LNCaP clone FGC (cell line): ENCODE data around the gene ADRA1B.

ENCODE experiments used
- DNase-seq: peaks from one replicate; pipeline ENCODE4 v3.0.0-alpha.2; 2011; ENCODE audit warnings: low read depth
- H3K4me3 ChIP-seq: 2 replicates; pipeline ENCODE4 v1.5.1; 2011; ENCODE audit warnings: mild to moderate bottlenecking, low read depth, low read length, control low read depth
- TF ChIP-seq, protein P1 (sequence below): IDR thresholded peaks from 2 replicates; pipeline ENCODE4 v1.5.1; 2012; ENCODE audit warnings: mild to moderate bottlenecking; ENCODE audit not compliant: control insufficient read depth, insufficient read depth; ENCODE audit errors: extremely low read depth

The ADRA1B gene

DNA sequence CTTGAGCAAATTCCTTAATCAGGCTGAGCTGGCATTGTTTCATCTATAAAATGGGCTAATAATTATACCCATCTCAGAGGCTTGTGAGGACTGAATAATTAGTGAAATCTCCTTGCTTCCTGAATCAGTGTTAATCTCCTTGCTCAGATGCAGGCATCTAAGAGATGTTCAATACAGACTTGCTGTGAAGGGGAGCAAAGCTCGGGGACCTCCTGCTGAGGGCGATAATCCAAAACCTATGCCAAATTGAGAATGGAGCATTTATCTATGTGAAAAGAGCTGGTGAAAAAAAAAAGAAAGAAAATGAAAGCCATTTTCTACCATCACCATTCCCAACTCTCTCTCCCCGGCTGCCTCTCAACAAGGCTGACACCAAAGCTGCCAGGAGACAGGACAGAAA, 37.3 kb downstream of the ADRA1B start:
- TF ChIP-seq, protein P1, sequence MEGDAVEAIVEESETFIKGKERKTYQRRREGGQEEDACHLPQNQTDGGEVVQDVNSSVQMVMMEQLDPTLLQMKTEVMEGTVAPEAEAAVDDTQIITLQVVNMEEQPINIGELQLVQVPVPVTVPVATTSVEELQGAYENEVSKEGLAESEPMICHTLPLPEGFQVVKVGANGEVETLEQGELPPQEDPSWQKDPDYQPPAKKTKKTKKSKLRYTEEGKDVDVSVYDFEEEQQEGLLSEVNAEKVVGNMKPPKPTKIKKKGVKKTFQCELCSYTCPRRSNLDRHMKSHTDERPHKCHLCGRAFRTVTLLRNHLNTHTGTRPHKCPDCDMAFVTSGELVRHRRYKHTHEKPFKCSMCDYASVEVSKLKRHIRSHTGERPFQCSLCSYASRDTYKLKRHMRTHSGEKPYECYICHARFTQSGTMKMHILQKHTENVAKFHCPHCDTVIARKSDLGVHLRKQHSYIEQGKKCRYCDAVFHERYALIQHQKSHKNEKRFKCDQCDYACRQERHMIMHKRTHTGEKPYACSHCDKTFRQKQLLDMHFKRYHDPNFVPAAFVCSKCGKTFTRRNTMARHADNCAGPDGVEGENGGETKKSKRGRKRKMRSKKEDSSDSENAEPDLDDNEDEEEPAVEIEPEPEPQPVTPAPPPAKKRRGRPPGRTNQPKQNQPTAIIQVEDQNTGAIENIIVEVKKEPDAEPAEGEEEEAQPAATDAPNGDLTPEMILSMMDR: no peak
- no peak overlapping the region for H3K4me3 ChIP-seq
- DNase-seq: no peak

- DNase-seq: no peak
- TF ChIP-seq, protein P1: no peak
- H3K4me3 ChIP-seq: no peak overlapping the region
Observed at GRCh38 chr5:159955056-159955624, 38.9 kb downstream of the ADRA1B start.

GRCh38 chr5:159956074-159956473, 39.8 kb downstream of the ADRA1B start:
- DNase-seq: no peak
- TF ChIP-seq, protein P1: no peak
- no peak overlapping the region for H3K4me3 ChIP-seq

DNA sequence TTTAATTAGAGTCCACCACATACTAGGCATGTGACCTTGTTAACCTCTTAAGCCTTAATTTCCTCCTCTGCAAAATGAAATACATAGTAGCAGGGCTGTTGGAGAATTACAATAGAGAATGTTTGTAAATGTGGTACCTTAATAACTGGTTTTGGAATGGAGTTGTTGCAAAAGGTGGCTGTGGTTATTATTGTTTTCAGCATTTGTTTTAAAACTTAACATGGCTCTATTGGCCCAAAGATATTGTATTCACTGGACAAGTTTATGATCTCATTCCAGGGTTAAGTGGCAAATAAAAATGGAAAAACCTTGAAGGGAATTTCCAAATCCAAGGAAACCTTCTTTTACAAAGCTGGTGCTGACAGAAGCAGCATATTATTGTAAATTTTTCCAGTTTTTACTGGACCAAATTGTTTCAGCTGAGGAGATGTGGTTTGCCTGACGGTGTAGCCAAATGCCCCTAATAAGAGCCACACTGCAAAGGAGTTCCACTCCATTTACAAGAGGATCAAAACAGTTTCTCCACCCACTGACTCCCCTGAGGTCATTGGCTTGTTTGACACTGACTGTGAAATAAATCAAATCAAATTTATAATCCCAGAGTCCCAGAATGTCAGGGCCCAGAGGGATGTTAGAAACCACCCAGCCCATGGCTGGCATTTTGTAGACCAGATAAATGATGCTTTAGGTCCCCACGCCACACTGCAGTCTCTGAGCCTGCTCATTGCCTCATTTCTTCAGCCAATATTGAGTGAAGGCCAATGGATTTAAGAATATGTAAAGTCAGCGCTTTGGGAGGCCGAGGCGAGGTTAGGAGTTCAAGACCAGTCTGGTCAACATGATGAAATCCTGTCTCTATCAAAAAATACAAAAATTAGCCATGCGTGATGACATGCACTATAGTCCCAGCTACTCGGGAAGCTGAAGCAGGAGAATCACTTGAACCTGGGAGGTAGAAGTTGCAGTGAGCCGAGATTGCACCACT, 45.2 kb downstream of the ADRA1B start:
- DNase-seq: no peak
- TF ChIP-seq, protein P1: no peak
- H3K4me3 ChIP-seq: no peak overlapping the region

GRCh38 chr5:159962214-159962613, 45.9 kb downstream of the ADRA1B start:
- no peak overlapping the region for H3K4me3 ChIP-seq
- no peak for DNase-seq
- TF ChIP-seq, protein P1: no peak

GRCh38 chr5:159963935-159964334, 47.7 kb downstream of the ADRA1B start:
- TF ChIP-seq, protein P1: no peak
- DNase-seq: no peak
- no peak overlapping the region for H3K4me3 ChIP-seq
